IMR-90 (cell line): ENCODE results near the gene LTO1. TPM values are rescaled to one million over a fixed set of nuclear protein-coding genes. Genes with fewer than 3 reads are reported as not detected.

Experiments used
- CHD1 ChIP-seq: IDR thresholded peaks from 2 replicates; pipeline ENCODE4 v1.6.1; 2012; ENCODE audit warnings: low read depth, low read length, improper control_type of control experiment
- CTCF ChIP-seq: conservative IDR thresholded peaks from 2 replicates; pipeline ENCODE4 v1.5.1; 2012; ENCODE audit warnings: mild to moderate bottlenecking, low read depth, low read length, improper control_type of control experiment
- FOS ChIP-seq: fragments of 150-350 bp; IDR thresholded peaks from 2 replicates; pipeline ENCODE4 v1.6.1; 2016; ENCODE audit warnings: low read depth, low read length
- MAFK ChIP-seq: IDR thresholded peaks from 2 replicates; pipeline ENCODE4 v1.6.1; 2012; ENCODE audit warnings: low read depth, low read length, improper control_type of control experiment
- MXI1 ChIP-seq: IDR thresholded peaks from 2 replicates; pipeline ENCODE4 v1.6.1; 2012; ENCODE audit warnings: low read depth, mild to moderate bottlenecking, low read length, moderate library complexity, borderline replicate concordance
- RCOR1 ChIP-seq: IDR thresholded peaks from 2 replicates; pipeline ENCODE4 v1.6.1; 2012; ENCODE audit warnings: mild to moderate bottlenecking, low read length, improper control_type of control experiment; ENCODE audit not compliant: insufficient replicate concordance
- polyA plus RNA-seq, 3 experiments: library from polyadenylated mRNA; depleted of rRNA; stranded (reverse); fragments of >200 nt; gene quantifications; 2 replicates each; pipeline ENCODE4 v1.2.3, GENCODE V29; 2012; ENCODE audit warnings: low replicate concordance in 1 of 3
- total RNA-seq: library from RNA; depleted of rRNA; stranded (reverse); fragments of >200 nt; gene quantifications from 2 replicates; pipeline ENCODE4 v1.2.3, GENCODE V29; 2012

Gene LTO1
- total and polyA plus RNA-seq, 2 of the 4 experiments (the other 2 are of a cell fraction): 8.2 to 23.5 TPM

GRCh38 chr11:69721745-69722144 lies 46.6 kb upstream of the LTO1 start (continued):
- TF ChIP-seq CTCF (peak; percentile 45), RCOR1 (no peak), CHD1 (no peak), FOS (no peak), MAFK (no peak), MXI1 (no peak)
